MM.1S (cell line): ENCODE measurements around the gene NKX6-2.

ENCODE experiments used
- DNase-seq: peaks from one replicate; pipeline ENCODE4 v3.0.0-alpha.2; 2015
- H2AFZ ChIP-seq: fragments of 300-600 bp; sonication (generic); 2 replicates; pipeline ENCODE4 v1.6.0; 2016; ENCODE audit warnings: antibody characterized with exemption, low read length
- H3F3A ChIP-seq: fragments of 300-600 bp; sonication (generic); 2 replicates; pipeline ENCODE4 v1.6.1; 2016; ENCODE audit warnings: mild to moderate bottlenecking, antibody characterized with exemption, low read length, moderate library complexity, mixed read lengths; ENCODE audit not compliant: insufficient read depth
- H3K27ac ChIP-seq: fragments of 300-600 bp; sonication (generic); 2 replicates; pipeline ENCODE4 v1.5.1; 2016; ENCODE audit warnings: mild to moderate bottlenecking, low read length
- H3K27me3 ChIP-seq: fragments of 300-600 bp; sonication (generic); replicated peaks from 2 replicates; pipeline ENCODE4 v1.6.0; 2016; ENCODE audit warnings: low read length; ENCODE audit not compliant: insufficient read depth
- H3K36me3 ChIP-seq: fragments of 300-600 bp; sonication (generic); replicated peaks from 2 replicates; pipeline ENCODE4 v1.6.1; 2016; ENCODE audit warnings: mild to moderate bottlenecking, low read length, mixed read lengths; ENCODE audit not compliant: insufficient read depth
- H3K4me1 ChIP-seq: fragments of 300-600 bp; sonication (generic); 2 replicates; pipeline ENCODE4 v1.6.1; 2016; ENCODE audit warnings: low read length, mixed read lengths
- H3K4me2 ChIP-seq: fragments of 300-600 bp; sonication (generic); 2 replicates; pipeline ENCODE4 v1.6.0; 2016; ENCODE audit warnings: low read depth, low read length
- H3K4me3 ChIP-seq: fragments of 300-600 bp; sonication (generic); 2 replicates; pipeline ENCODE4 v1.5.1; 2016; ENCODE audit warnings: low read length, mixed read lengths
- H3K79me2 ChIP-seq: fragments of 300-600 bp; sonication (generic); 2 replicates; pipeline ENCODE4 v1.6.1; 2016; ENCODE audit warnings: mixed run types, low read length, mixed read lengths
- H3K9ac ChIP-seq: fragments of 300-600 bp; sonication (generic); 2 replicates; pipeline ENCODE4 v1.6.1; 2016; ENCODE audit warnings: low read length, mixed read lengths
- H3K9me2 ChIP-seq: fragments of 300-600 bp; sonication (generic); replicated peaks from 2 replicates; pipeline ENCODE4 v1.6.1; 2016; ENCODE audit warnings: mild to moderate bottlenecking, low read length, mixed read lengths; ENCODE audit not compliant: insufficient read depth
- H3K9me3 ChIP-seq: fragments of 300-600 bp; sonication (generic); replicated peaks from 2 replicates; pipeline ENCODE4 v1.6.1; 2016; ENCODE audit warnings: mild to moderate bottlenecking, low read length, mixed read lengths; ENCODE audit not compliant: insufficient read depth
- H4K20me1 ChIP-seq: fragments of 300-600 bp; sonication (generic); 2 replicates; pipeline ENCODE4 v1.6.1; 2016; ENCODE audit warnings: mild to moderate bottlenecking, low read length, moderate library complexity, mixed read lengths; ENCODE audit not compliant: insufficient read depth
- CTCF ChIP-seq: fragments of 300-600 bp; sonication (generic); IDR thresholded peaks from 2 replicates; pipeline ENCODE4 v1.5.1; 2016; ENCODE audit warnings: antibody characterized with exemption, low read length, mixed read lengths
- EZH2 ChIP-seq: fragments of 300-600 bp; sonication (generic); optimal IDR thresholded peaks from 2 replicates; pipeline ENCODE3; 2017; ENCODE audit warnings: low read depth, mild to moderate bottlenecking, antibody characterized with exemption, low read length, mixed read lengths
- EZH2phosphoT487 ChIP-seq: fragments of 300-600 bp; sonication (generic); IDR thresholded peaks from 2 replicates; pipeline ENCODE4 v1.6.1; 2018; ENCODE audit warnings: antibody characterized with exemption, low read length

Gene NKX6-2

GRCh38 chr10:132814469-132814856, 28.5 kb upstream of the NKX6-2 start:
- H3K9ac ChIP-seq = no peak overlapping the region
- no peaks in the 10 kb centered on the region for H3K9me2 ChIP-seq
- H3K9me3 ChIP-seq = no peaks in the 10 kb centered on the region
- TF ChIP-seq EZH2 (no peak), EZH2phosphoT487 (no peak), CTCF (no peak)
- no peak for DNase-seq
- H3K27me3 ChIP-seq = peaks cover 47% of the 10 kb centered on the region
- H3K4me3 ChIP-seq = no peak overlapping the region
- no peaks in the 10 kb centered on the region for H3F3A ChIP-seq
- H3K4me2 ChIP-seq = no peak overlapping the region
- no peak overlapping the region for H2AFZ ChIP-seq
- H3K36me3 ChIP-seq = no peaks in the 10 kb centered on the region
- H3K27ac ChIP-seq = no peak overlapping the region
- no peaks in the 10 kb centered on the region for H3K4me1 ChIP-seq
- H4K20me1 ChIP-seq = no peaks in the 10 kb centered on the region
- H3K79me2 ChIP-seq = no peaks in the 10 kb centered on the region

- Histone ChIP-seq H3K27me3 (peaks cover 42% of the 10 kb centered on the region), H2AFZ (no peak overlapping the region), H3K9ac (no peak overlapping the region), H3K36me3 (no peaks in the 10 kb centered on the region), H3K4me3 (no peak overlapping the region), H3K9me3 (no peaks in the 10 kb centered on the region), H3K79me2 (no peaks in the 10 kb centered on the region), H3K4me1 (no peaks in the 10 kb centered on the region), H3F3A (no peaks in the 10 kb centered on the region), H3K9me2 (no peaks in the 10 kb centered on the region), H3K27ac (no peak overlapping the region), H3K4me2 (no peak overlapping the region), H4K20me1 (no peaks in the 10 kb centered on the region)
- TF ChIP-seq EZH2 = no peak
- no peak for TF ChIP-seq EZH2phosphoT487
- no peak for TF ChIP-seq CTCF
- DNase-seq = no peak
Observed at GRCh38 chr10:132813560-132814468, 27.9 kb upstream of the NKX6-2 start.

GRCh38 chr10:132813001-132813401, 27.1 kb upstream of the NKX6-2 start:
- Histone ChIP-seq H3K9ac (no peak overlapping the region), H3K27ac (no peak overlapping the region), H4K20me1 (no peaks in the 10 kb centered on the region), H3F3A (no peaks in the 10 kb centered on the region), H3K79me2 (no peaks in the 10 kb centered on the region), H3K4me3 (no peak overlapping the region), H3K9me2 (no peaks in the 10 kb centered on the region), H2AFZ (no peak overlapping the region), H3K36me3 (no peaks in the 10 kb centered on the region), H3K4me1 (no peaks in the 10 kb centered on the region), H3K9me3 (no peaks in the 10 kb centered on the region), H3K27me3 (peaks cover 34% of the 10 kb centered on the region), H3K4me2 (no peak overlapping the region)
- no peak for DNase-seq
- TF ChIP-seq EZH2phosphoT487 = no peak
- no peak for TF ChIP-seq EZH2
- TF ChIP-seq CTCF = no peak
